C1 segment of cervical spinal cord (tissue), 14 donors: ENCODE results near the gene VIPR2.
"Not testable (repeated sequence)": the region's sequence is repeated elsewhere in the genome, so short reads cannot be mapped to it uniquely, and the experiment has no call there.

ENCODE experiments used
- DNase-seq, 14 donors: peaks; one replicate each; lab custom pipeline; 2025; lab: John Stamatoyannopoulos, UW

VIPR2 gene

GRCh38 chr7:159140170-159140910 lies 4.3 kb downstream of the VIPR2 start:
- no peak for DNase-seq

GRCh38 chr7:159139639-159140038 lies 5.0 kb downstream of the VIPR2 start:
- no peak for DNase-seq

- no peak for DNase-seq
Observed at GRCh38 chr7:159139202-159139601, 5.5 kb downstream of the VIPR2 start.

- DNase-seq: no peak
Observed at GRCh38 chr7:159138508-159138907, 6.2 kb downstream of the VIPR2 start.

- no peak for DNase-seq
Observed at GRCh38 chr7:159137906-159138305, 6.8 kb downstream of the VIPR2 start.

GRCh38 chr7:159136846-159137245 lies 7.8 kb downstream of the VIPR2 start:
- no peak for DNase-seq

GRCh38 chr7:159136442-159136841 lies 8.2 kb downstream of the VIPR2 start:
- DNase-seq: no peak

- DNase-seq: no peak
Observed at GRCh38 chr7:159136013-159136412, 8.7 kb downstream of the VIPR2 start.

- not testable (repeated sequence) for DNase-seq
Observed at GRCh38 chr7:159132670-159133443, 11.8 kb downstream of the VIPR2 start.

GRCh38 chr7:159130820-159131219 lies 13.8 kb downstream of the VIPR2 start:
- no peak for DNase-seq

GRCh38 chr7:159130199-159130775 lies 14.4 kb downstream of the VIPR2 start:
- no peak for DNase-seq

GRCh38 chr7:159128767-159129166 lies 15.9 kb downstream of the VIPR2 start:
- DNase-seq: no peak

GRCh38 chr7:159127691-159128642 lies 16.7 kb downstream of the VIPR2 start:
- no peak for DNase-seq

- DNase-seq: no peak
Observed at GRCh38 chr7:159126311-159127260, 18.1 kb downstream of the VIPR2 start.

GRCh38 chr7:159125955-159126270 lies 18.8 kb downstream of the VIPR2 start:
- no peak for DNase-seq

GRCh38 chr7:159125104-159125954 lies 19.3 kb downstream of the VIPR2 start:
- DNase-seq: no peak

- DNase-seq: not testable (repeated sequence)
Observed at GRCh38 chr7:159123793-159124192, 20.9 kb downstream of the VIPR2 start.

GRCh38 chr7:159123294-159123693 lies 21.4 kb downstream of the VIPR2 start:
- not testable (repeated sequence) for DNase-seq

GRCh38 chr7:159122276-159122675 lies 22.4 kb downstream of the VIPR2 start:
- no peak for DNase-seq

GRCh38 chr7:159121476-159121875 lies 23.2 kb downstream of the VIPR2 start:
- DNase-seq: no peak
